GM23338 (cell line): Measurements from ENCODE around the gene DEFB124.

Source experiments
- CREB1 ChIP-seq: fragments of 250-450 bp; sonication (Bioruptor Pico); IDR thresholded peaks from 2 replicates; pipeline ENCODE4 v1.5.0; 2020; ENCODE audit warnings: low read depth, mild to moderate bottlenecking, moderate library complexity
- EZH2 ChIP-seq: fragments of 200-600 bp; sonication (generic); IDR thresholded peaks from one replicate; pipeline ENCODE4 v1.8.0; 2017; ENCODE audit warnings: antibody characterized with exemption, mild to moderate bottlenecking, low read depth; ENCODE audit not compliant: unreplicated experiment
- EZH2phosphoT487 ChIP-seq: fragments of 200-600 bp; sonication (generic); IDR thresholded peaks from one replicate; pipeline ENCODE4 v1.8.1; 2018; ENCODE audit warnings: antibody characterized with exemption; ENCODE audit not compliant: unreplicated experiment
- JUNB ChIP-seq: IDR thresholded peaks from one replicate; pipeline ENCODE4 v1.6.1; 2016; ENCODE audit warnings: antibody characterized with exemption; ENCODE audit not compliant: unreplicated experiment
- NANOG ChIP-seq: IDR thresholded peaks from 2 replicates; pipeline ENCODE4 v1.6.1; 2016; ENCODE audit warnings: antibody characterized with exemption, borderline replicate concordance
- POLR2AphosphoS5 ChIP-seq: IDR thresholded peaks from 2 replicates; pipeline ENCODE4 v1.6.1; 2016; ENCODE audit warnings: antibody characterized with exemption, low read depth
- STAT1 ChIP-seq: IDR thresholded peaks from one replicate; pipeline ENCODE4 v1.6.1; 2016; ENCODE audit warnings: antibody characterized with exemption; ENCODE audit not compliant: unreplicated experiment
- ZNF114 ChIP-seq: fragments of 250-450 bp; sonication (Bioruptor Pico); IDR thresholded peaks from 2 replicates; pipeline ENCODE4 v1.5.0; 2020; ENCODE audit warnings: mild to moderate bottlenecking, moderate library complexity
- TF ChIP-seq, protein P1 (sequence below), 2 experiments: fragments of 200-600 bp in 1 of 2; sonication (generic) in 1 of 2; conservative IDR thresholded peaks; 2 replicates each; pipeline versions ENCODE4 v1.5.1 to v1.6.1; 2016 to 2017; ENCODE audit warnings: antibody characterized with exemption in 2 of 2, low read depth in 2 of 2, mild to moderate bottlenecking in 2 of 2, moderate library complexity in 1 of 2
- TF ChIP-seq, protein P2 (sequence below): IDR thresholded peaks from one replicate; pipeline ENCODE4 v1.6.1; 2018; ENCODE audit warnings: antibody characterized with exemption; ENCODE audit not compliant: unreplicated experiment
- TF ChIP-seq, protein P3 (sequence below): IDR thresholded peaks from 2 replicates; pipeline ENCODE4 v1.6.1; 2016; ENCODE audit warnings: antibody characterized with exemption
- TF ChIP-seq, protein P4 (sequence below): fragments of 250-450 bp; sonication (Bioruptor Pico); IDR thresholded peaks from 2 replicates; pipeline ENCODE4 v1.5.0; 2020; ENCODE audit warnings: mild to moderate bottlenecking, moderate library complexity

DNA sequence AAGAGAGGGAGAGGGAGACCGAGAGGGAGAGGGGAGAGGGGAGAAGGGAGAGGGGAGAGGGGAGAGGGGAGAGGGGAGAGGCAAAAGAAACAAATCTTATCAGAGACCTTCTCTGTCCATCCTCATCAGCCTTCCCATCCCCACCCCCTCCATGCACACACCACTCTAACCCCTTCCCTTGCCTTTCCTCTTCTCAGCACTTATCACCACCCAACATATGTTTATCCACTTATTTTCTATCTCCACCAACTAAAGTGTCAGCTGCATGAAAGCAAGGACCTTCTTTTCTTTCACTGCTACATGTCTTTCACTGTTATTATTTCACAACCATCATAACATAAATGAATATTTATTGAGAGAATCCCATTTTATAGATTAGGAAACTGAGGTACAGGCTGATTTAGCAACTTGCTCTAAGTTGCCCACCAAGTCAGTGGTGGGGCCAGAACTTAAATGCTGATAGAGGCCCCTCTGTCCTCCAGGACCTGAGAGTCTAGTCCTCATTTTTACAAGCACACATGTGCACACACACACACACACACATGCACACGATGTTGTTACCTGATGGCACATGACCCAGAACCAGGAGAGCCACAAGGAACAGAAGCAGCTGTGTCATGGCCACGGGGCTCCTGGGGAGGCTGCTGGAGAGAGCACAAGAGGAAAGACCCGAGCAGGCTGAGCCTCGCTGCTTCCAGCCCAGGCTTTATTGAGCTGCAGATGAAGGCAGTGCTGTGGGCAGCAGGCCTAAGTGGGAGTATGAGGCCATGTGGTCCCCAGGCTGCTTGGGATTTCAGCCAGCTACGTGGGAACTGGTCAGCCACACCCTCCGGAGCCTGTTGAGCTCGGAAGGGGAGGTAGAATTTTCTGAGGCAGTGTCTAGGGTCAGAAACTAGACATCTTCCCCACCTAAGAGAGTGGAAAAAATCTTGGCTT is 2.3 kb downstream of the DEFB124 start:
- TF ChIP-seq JUNB (no peak), POLR2AphosphoS5 (no peak), EZH2 (no peak), CREB1 (CRISPR knock-in tag) (no peak), NANOG (no peak), STAT1 (no peak), EZH2phosphoT487 (no peak), ZNF114 (CRISPR knock-in tag) (no peak)
- TF ChIP-seq, protein P1, sequence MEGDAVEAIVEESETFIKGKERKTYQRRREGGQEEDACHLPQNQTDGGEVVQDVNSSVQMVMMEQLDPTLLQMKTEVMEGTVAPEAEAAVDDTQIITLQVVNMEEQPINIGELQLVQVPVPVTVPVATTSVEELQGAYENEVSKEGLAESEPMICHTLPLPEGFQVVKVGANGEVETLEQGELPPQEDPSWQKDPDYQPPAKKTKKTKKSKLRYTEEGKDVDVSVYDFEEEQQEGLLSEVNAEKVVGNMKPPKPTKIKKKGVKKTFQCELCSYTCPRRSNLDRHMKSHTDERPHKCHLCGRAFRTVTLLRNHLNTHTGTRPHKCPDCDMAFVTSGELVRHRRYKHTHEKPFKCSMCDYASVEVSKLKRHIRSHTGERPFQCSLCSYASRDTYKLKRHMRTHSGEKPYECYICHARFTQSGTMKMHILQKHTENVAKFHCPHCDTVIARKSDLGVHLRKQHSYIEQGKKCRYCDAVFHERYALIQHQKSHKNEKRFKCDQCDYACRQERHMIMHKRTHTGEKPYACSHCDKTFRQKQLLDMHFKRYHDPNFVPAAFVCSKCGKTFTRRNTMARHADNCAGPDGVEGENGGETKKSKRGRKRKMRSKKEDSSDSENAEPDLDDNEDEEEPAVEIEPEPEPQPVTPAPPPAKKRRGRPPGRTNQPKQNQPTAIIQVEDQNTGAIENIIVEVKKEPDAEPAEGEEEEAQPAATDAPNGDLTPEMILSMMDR (conservative IDR thresholded peaks at IDR 0.05; ENCODE audit: low read depth in 2 of 2) = no peak
- TF ChIP-seq, protein P2, sequence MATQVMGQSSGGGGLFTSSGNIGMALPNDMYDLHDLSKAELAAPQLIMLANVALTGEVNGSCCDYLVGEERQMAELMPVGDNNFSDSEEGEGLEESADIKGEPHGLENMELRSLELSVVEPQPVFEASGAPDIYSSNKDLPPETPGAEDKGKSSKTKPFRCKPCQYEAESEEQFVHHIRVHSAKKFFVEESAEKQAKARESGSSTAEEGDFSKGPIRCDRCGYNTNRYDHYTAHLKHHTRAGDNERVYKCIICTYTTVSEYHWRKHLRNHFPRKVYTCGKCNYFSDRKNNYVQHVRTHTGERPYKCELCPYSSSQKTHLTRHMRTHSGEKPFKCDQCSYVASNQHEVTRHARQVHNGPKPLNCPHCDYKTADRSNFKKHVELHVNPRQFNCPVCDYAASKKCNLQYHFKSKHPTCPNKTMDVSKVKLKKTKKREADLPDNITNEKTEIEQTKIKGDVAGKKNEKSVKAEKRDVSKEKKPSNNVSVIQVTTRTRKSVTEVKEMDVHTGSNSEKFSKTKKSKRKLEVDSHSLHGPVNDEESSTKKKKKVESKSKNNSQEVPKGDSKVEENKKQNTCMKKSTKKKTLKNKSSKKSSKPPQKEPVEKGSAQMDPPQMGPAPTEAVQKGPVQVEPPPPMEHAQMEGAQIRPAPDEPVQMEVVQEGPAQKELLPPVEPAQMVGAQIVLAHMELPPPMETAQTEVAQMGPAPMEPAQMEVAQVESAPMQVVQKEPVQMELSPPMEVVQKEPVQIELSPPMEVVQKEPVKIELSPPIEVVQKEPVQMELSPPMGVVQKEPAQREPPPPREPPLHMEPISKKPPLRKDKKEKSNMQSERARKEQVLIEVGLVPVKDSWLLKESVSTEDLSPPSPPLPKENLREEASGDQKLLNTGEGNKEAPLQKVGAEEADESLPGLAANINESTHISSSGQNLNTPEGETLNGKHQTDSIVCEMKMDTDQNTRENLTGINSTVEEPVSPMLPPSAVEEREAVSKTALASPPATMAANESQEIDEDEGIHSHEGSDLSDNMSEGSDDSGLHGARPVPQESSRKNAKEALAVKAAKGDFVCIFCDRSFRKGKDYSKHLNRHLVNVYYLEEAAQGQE = no peak
- TF ChIP-seq, protein P3, sequence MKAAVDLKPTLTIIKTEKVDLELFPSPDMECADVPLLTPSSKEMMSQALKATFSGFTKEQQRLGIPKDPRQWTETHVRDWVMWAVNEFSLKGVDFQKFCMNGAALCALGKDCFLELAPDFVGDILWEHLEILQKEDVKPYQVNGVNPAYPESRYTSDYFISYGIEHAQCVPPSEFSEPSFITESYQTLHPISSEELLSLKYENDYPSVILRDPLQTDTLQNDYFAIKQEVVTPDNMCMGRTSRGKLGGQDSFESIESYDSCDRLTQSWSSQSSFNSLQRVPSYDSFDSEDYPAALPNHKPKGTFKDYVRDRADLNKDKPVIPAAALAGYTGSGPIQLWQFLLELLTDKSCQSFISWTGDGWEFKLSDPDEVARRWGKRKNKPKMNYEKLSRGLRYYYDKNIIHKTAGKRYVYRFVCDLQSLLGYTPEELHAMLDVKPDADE = no peak
- TF ChIP-seq, protein P4, sequence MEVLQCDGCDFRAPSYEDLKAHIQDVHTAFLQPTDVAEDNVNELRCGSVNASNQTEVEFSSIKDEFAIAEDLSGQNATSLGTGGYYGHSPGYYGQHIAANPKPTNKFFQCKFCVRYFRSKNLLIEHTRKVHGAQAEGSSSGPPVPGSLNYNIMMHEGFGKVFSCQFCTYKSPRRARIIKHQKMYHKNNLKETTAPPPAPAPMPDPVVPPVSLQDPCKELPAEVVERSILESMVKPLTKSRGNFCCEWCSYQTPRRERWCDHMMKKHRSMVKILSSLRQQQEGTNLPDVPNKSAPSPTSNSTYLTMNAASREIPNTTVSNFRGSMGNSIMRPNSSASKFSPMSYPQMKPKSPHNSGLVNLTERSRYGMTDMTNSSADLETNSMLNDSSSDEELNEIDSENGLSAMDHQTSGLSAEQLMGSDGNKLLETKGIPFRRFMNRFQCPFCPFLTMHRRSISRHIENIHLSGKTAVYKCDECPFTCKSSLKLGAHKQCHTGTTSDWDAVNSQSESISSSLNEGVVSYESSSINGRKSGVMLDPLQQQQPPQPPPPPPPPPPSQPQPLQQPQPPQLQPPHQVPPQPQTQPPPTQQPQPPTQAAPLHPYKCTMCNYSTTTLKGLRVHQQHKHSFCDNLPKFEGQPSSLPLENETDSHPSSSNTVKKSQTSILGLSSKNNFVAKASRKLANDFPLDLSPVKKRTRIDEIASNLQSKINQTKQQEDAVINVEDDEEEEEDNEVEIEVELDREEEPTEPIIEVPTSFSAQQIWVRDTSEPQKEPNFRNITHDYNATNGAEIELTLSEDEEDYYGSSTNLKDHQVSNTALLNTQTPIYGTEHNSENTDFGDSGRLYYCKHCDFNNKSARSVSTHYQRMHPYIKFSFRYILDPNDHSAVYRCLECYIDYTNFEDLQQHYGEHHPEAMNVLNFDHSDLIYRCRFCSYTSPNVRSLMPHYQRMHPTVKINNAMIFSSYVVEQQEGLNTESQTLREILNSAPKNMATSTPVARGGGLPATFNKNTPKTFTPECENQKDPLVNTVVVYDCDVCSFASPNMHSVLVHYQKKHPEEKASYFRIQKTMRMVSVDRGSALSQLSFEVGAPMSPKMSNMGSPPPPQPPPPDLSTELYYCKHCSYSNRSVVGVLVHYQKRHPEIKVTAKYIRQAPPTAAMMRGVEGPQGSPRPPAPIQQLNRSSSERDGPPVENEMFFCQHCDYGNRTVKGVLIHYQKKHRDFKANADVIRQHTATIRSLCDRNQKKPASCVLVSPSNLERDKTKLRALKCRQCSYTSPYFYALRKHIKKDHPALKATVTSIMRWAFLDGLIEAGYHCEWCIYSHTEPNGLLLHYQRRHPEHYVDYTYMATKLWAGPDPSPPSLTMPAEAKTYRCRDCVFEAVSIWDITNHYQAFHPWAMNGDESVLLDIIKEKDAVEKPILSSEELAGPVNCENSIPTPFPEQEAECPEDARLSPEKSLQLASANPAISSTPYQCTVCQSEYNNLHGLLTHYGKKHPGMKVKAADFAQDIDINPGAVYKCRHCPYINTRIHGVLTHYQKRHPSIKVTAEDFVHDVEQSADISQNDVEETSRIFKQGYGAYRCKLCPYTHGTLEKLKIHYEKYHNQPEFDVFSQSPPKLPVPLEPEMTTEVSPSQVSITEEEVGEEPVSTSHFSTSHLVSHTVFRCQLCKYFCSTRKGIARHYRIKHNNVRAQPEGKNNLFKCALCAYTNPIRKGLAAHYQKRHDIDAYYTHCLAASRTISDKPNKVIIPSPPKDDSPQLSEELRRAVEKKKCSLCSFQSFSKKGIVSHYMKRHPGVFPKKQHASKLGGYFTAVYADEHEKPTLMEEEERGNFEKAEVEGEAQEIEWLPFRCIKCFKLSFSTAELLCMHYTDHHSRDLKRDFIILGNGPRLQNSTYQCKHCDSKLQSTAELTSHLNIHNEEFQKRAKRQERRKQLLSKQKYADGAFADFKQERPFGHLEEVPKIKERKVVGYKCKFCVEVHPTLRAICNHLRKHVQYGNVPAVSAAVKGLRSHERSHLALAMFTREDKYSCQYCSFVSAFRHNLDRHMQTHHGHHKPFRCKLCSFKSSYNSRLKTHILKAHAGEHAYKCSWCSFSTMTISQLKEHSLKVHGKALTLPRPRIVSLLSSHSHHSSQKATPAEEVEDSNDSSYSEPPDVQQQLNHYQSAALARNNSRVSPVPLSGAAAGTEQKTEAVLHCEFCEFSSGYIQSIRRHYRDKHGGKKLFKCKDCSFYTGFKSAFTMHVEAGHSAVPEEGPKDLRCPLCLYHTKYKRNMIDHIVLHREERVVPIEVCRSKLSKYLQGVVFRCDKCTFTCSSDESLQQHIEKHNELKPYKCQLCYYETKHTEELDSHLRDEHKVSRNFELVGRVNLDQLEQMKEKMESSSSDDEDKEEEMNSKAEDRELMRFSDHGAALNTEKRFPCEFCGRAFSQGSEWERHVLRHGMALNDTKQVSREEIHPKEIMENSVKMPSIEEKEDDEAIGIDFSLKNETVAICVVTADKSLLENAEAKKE (CRISPR knock-in tag) = no peak
